ENCODE data around the gene AFF1.
"Not testable (repeated sequence)": the region's sequence is repeated elsewhere in the genome, so short reads cannot be mapped to it uniquely, and the experiment has no call there.

AFF1 gene

GRCh38 chr4:86996510-86996909 is 61.7 kb downstream of the AFF1 start:
- not testable (repeated sequence) for H3K36me3 ChIP-seq (ENCODE audit: control insufficient read depth in 1 of 2, insufficient read depth in 2 of 2, low read length in 2 of 2); H3K4me2 ChIP-seq (ENCODE audit: low read length); H3K9me3 ChIP-seq (ENCODE audit: insufficient read depth, low read depth, low read length); H2AFZ ChIP-seq (ENCODE audit: insufficient read depth, low read length, poor library complexity); H3K4ac ChIP-seq (ENCODE audit: low read depth, low read length); H3K23ac ChIP-seq (ENCODE audit: low read length); DNase-seq; H3K18ac ChIP-seq (ENCODE audit: low read length); H2BK12ac ChIP-seq (ENCODE audit: low read length); H4K91ac ChIP-seq (ENCODE audit: low read depth, low read length); H3K4me1 ChIP-seq (ENCODE audit: control insufficient read depth in 1 of 2, insufficient read depth in 2 of 2, low read length in 2 of 2); H3K79me1 ChIP-seq (ENCODE audit: low read length); H2BK120ac ChIP-seq (ENCODE audit: insufficient read depth, low read length, poor library complexity); H3K14ac ChIP-seq (ENCODE audit: low read length); H4K12ac ChIP-seq (ENCODE audit: low read depth, low read length); H2AK5ac ChIP-seq (ENCODE audit: low read length); H3K27ac ChIP-seq (ENCODE audit: low read depth, low read length); H3K27me3 ChIP-seq (ENCODE audit: insufficient read depth, low read length); H3K4me3 ChIP-seq (ENCODE audit: low read depth, low read length); H3K79me2 ChIP-seq (ENCODE audit: control insufficient read depth, insufficient read depth, low read length, poor library complexity); H4K8ac ChIP-seq (ENCODE audit: low read depth, low read length); H2BK5ac ChIP-seq (ENCODE audit: low read depth, low read length, poor library complexity); H3K9ac ChIP-seq (ENCODE audit: low read length)
- WGBS (ENCODE audit: extremely low coverage, insufficient coverage, insufficient read length), result no CpG with 5 or more reads among the region's 6 CpGs

DNA sequence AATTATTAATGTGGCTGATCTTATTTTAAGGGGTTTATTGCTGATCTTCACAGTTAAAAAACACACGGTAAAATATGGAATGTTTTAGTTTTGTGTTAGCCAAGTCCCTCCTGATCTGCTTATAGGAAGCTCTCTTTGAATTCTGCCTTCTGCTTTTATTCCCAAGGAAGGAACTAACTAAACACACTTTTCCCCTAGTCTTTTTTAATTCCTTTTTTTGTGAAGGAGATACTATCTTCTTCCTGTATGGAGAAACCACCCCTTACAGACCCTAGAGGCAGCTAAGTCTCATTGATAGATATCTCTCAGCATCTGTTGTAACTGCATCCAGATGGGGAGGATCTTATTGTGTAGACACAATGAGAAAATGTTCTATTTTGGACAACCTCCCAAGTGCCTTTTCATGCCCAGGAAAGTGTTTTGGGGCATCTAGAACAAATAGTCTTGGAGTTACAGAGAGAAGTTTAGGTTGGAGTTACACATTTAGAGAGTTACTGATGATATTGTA is 64.4 kb downstream of the AFF1 start:
- H3K18ac ChIP-seq (ENCODE audit: low read length), result no peak overlapping the region
- H4K8ac ChIP-seq (ENCODE audit: low read depth, low read length), result no peak overlapping the region
- H3K4me3 ChIP-seq (ENCODE audit: low read depth, low read length), result no peak overlapping the region
- H3K4ac ChIP-seq (ENCODE audit: low read depth, low read length), result no peak overlapping the region
- WGBS (ENCODE audit: extremely low coverage, insufficient coverage, insufficient read length), result no CpG with 5 or more reads among the region's 1 CpG
- no peak overlapping the region for H2AK5ac ChIP-seq (ENCODE audit: low read length)
- H3K14ac ChIP-seq (ENCODE audit: low read length), result no peak overlapping the region
- no peak overlapping the region for H3K4me2 ChIP-seq (ENCODE audit: low read length)
- no peaks in the 10 kb centered on the region for H3K79me2 ChIP-seq (ENCODE audit: control insufficient read depth, insufficient read depth, low read length, poor library complexity)
- H2AFZ ChIP-seq (ENCODE audit: insufficient read depth, low read length, poor library complexity), result no peak overlapping the region
- H3K9ac ChIP-seq (ENCODE audit: low read length), result no peak overlapping the region
- no peak overlapping the region for H3K27ac ChIP-seq (ENCODE audit: low read depth, low read length)
- H4K12ac ChIP-seq (ENCODE audit: low read depth, low read length), result no peak overlapping the region
- H3K79me1 ChIP-seq (ENCODE audit: low read length), result peaks cover 3% of the 10 kb centered on the region
- no peak overlapping the region for H2BK12ac ChIP-seq (ENCODE audit: low read length)
- no peaks in the 10 kb centered on the region for H3K9me3 ChIP-seq (ENCODE audit: insufficient read depth, low read depth, low read length)
- H2BK120ac ChIP-seq (ENCODE audit: insufficient read depth, low read length, poor library complexity), result no peak overlapping the region
- no peak overlapping the region for H3K23ac ChIP-seq (ENCODE audit: low read length)
- no peaks in the 10 kb centered on the region for H3K27me3 ChIP-seq (ENCODE audit: insufficient read depth, low read length)
- H3K36me3 ChIP-seq (ENCODE audit: control insufficient read depth in 1 of 2, insufficient read depth in 2 of 2, low read length in 2 of 2), result no peaks in the 10 kb centered on the region
- H2BK5ac ChIP-seq (ENCODE audit: low read depth, low read length, poor library complexity), result no peak overlapping the region
- peaks cover 0 to 12% of the 10 kb centered on the region in 2 experiments for H3K4me1 ChIP-seq (ENCODE audit: control insufficient read depth in 1 of 2, insufficient read depth in 2 of 2, low read length in 2 of 2)
- H4K91ac ChIP-seq (ENCODE audit: low read depth, low read length), result no peak overlapping the region
- no peak for DNase-seq

GRCh38 chr4:87002682-87003043 is 67.9 kb downstream of the AFF1 start:
- no peak overlapping the region for H2AK5ac ChIP-seq (ENCODE audit: low read length)
- H4K12ac ChIP-seq (ENCODE audit: low read depth, low read length), result no peak overlapping the region
- no peaks in the 10 kb centered on the region for H3K27me3 ChIP-seq (ENCODE audit: insufficient read depth, low read length)
- no peak overlapping the region for H3K4me2 ChIP-seq (ENCODE audit: low read length)
- H2BK12ac ChIP-seq (ENCODE audit: low read length), result peak overlapping the region; percentile 51
- DNase-seq, result no peak
- H3K36me3 ChIP-seq (ENCODE audit: control insufficient read depth in 1 of 2, insufficient read depth in 2 of 2, low read length in 2 of 2), result no peaks in the 10 kb centered on the region
- peaks cover 4 to 17% of the 10 kb centered on the region in 2 experiments for H3K4me1 ChIP-seq (ENCODE audit: control insufficient read depth in 1 of 2, insufficient read depth in 2 of 2, low read length in 2 of 2)
- peaks cover 5% of the 10 kb centered on the region for H3K79me2 ChIP-seq (ENCODE audit: control insufficient read depth, insufficient read depth, low read length, poor library complexity)
- H3K23ac ChIP-seq (ENCODE audit: low read length), result no peak overlapping the region
- no peak overlapping the region for H4K91ac ChIP-seq (ENCODE audit: low read depth, low read length)
- H3K79me1 ChIP-seq (ENCODE audit: low read length), result peaks cover 12% of the 10 kb centered on the region
- H2BK120ac ChIP-seq (ENCODE audit: insufficient read depth, low read length, poor library complexity), result no peak overlapping the region
- no peak overlapping the region for H3K9ac ChIP-seq (ENCODE audit: low read length)
- H3K27ac ChIP-seq (ENCODE audit: low read depth, low read length), result no peak overlapping the region
- WGBS (ENCODE audit: extremely low coverage, insufficient coverage, insufficient read length), result no CpG with 5 or more reads among the region's 6 CpGs
- no peaks in the 10 kb centered on the region for H3K9me3 ChIP-seq (ENCODE audit: insufficient read depth, low read depth, low read length)
- H2AFZ ChIP-seq (ENCODE audit: insufficient read depth, low read length, poor library complexity), result no peak overlapping the region
- H3K14ac ChIP-seq (ENCODE audit: low read length), result no peak overlapping the region
- H3K18ac ChIP-seq (ENCODE audit: low read length), result no peak overlapping the region
- H3K4ac ChIP-seq (ENCODE audit: low read depth, low read length), result no peak overlapping the region
- H2BK5ac ChIP-seq (ENCODE audit: low read depth, low read length, poor library complexity), result no peak overlapping the region
- no peak overlapping the region for H3K4me3 ChIP-seq (ENCODE audit: low read depth, low read length)
- H4K8ac ChIP-seq (ENCODE audit: low read depth, low read length), result no peak overlapping the region

DNA sequence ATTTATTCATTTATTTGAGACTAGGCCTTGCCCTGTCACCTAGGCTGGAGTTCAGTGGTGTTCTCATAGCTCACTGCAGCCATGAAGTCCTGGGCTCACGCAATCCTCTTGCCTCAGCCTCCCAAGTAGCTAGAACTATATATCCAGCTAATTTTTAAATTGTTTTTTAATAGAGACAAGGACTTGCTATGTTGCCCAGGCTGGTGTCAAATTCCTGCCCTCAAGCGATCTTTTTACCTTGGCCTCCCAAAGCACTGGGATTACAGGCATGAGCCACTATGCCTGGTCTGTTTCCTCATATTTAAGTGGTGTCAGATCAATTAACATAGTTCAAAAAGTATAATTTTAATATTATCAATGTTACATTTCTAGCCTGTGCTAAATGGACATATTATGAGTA is 68.5 kb downstream of the AFF1 start:
- no peak overlapping the region for H3K23ac ChIP-seq (ENCODE audit: low read length)
- H4K12ac ChIP-seq (ENCODE audit: low read depth, low read length), result no peak overlapping the region
- no peak overlapping the region for H4K91ac ChIP-seq (ENCODE audit: low read depth, low read length)
- no peak overlapping the region for H2AK5ac ChIP-seq (ENCODE audit: low read length)
- H3K9me3 ChIP-seq (ENCODE audit: insufficient read depth, low read depth, low read length), result no peaks in the 10 kb centered on the region
- peaks cover 5% of the 10 kb centered on the region for H3K79me2 ChIP-seq (ENCODE audit: control insufficient read depth, insufficient read depth, low read length, poor library complexity)
- no peak overlapping the region for H3K18ac ChIP-seq (ENCODE audit: low read length)
- H2BK5ac ChIP-seq (ENCODE audit: low read depth, low read length, poor library complexity), result no peak overlapping the region
- H3K27me3 ChIP-seq (ENCODE audit: insufficient read depth, low read length), result no peaks in the 10 kb centered on the region
- H3K4me1 ChIP-seq (ENCODE audit: control insufficient read depth in 1 of 2, insufficient read depth in 2 of 2, low read length in 2 of 2), result peaks cover 4 to 17% of the 10 kb centered on the region in 2 experiments
- no peak overlapping the region for H4K8ac ChIP-seq (ENCODE audit: low read depth, low read length)
- H2BK120ac ChIP-seq (ENCODE audit: insufficient read depth, low read length, poor library complexity), result no peak overlapping the region
- H3K36me3 ChIP-seq (ENCODE audit: control insufficient read depth in 1 of 2, insufficient read depth in 2 of 2, low read length in 2 of 2), result no peaks in the 10 kb centered on the region
- DNase-seq, result peak; percentile 57 to 74
- no peak overlapping the region for H3K4me3 ChIP-seq (ENCODE audit: low read depth, low read length)
- no CpG with 5 or more reads among the region's 2 CpGs for WGBS (ENCODE audit: extremely low coverage, insufficient coverage, insufficient read length)
- no peak overlapping the region for H3K27ac ChIP-seq (ENCODE audit: low read depth, low read length)
- no peak overlapping the region for H3K14ac ChIP-seq (ENCODE audit: low read length)
- H3K4me2 ChIP-seq (ENCODE audit: low read length), result no peak overlapping the region
- H2AFZ ChIP-seq (ENCODE audit: insufficient read depth, low read length, poor library complexity), result no peak overlapping the region
- peaks cover 12% of the 10 kb centered on the region for H3K79me1 ChIP-seq (ENCODE audit: low read length)
- H3K4ac ChIP-seq (ENCODE audit: low read depth, low read length), result no peak overlapping the region
- H3K9ac ChIP-seq (ENCODE audit: low read length), result no peak overlapping the region
- H2BK12ac ChIP-seq (ENCODE audit: low read length), result no peak overlapping the region

Measured in trophoblast cell (in vitro differentiated cells and primary cell).